Coronary artery (tissue), 2 donors: ENCODE measurements around the gene ZNFX1.

Experiments
- DNase-seq: peaks from one replicate; pipeline ENCODE4 v3.0.0-alpha.2; 2017; ENCODE audit warnings: low spot score
- H3K27ac ChIP-seq, 2 donors: fragments of 200-600 bp; sonication (generic); one replicate each; pipeline ENCODE4 v1.5.1; 2016 to 2019
- H3K4me3 ChIP-seq: fragments of 200-600 bp; sonication (generic); 2 replicates; pipeline ENCODE4 v1.5.1; 2016; ENCODE audit warnings: mild to moderate bottlenecking, moderate library complexity
- CTCF ChIP-seq: fragments of 200-600 bp; sonication (generic); IDR thresholded peaks from one replicate; pipeline ENCODE4 v1.5.1; 2019; ENCODE audit warnings: antibody characterized with exemption

Gene ZNFX1

GRCh38 chr20:49233226-49233625 is 44.6 kb downstream of the ZNFX1 start:
- no peak for DNase-seq
- H3K4me3 ChIP-seq: no peak overlapping the region

GRCh38 chr20:49231471-49231870 is 46.4 kb downstream of the ZNFX1 start:
- TF ChIP-seq CTCF: no peak
- no peak for DNase-seq
- Histone ChIP-seq H3K27ac (no peak overlapping the region), H3K4me3 (no peak overlapping the region)

More at GRCh38 chr20:49233226-49233625, 44.6 kb downstream of the ZNFX1 start:
- H3K27ac ChIP-seq: no peak overlapping the region
- TF ChIP-seq CTCF: no peak

- no peak for TF ChIP-seq CTCF
- no peak for DNase-seq
- H3K27ac ChIP-seq: peak overlapping the region in 1 of 2 donors; percentile 16
- H3K4me3 ChIP-seq: no peak overlapping the region
Measured at GRCh38 chr20:49230561-49231133, 47.2 kb downstream of the ZNFX1 start.

- H3K27ac ChIP-seq: peak overlapping the region in 1 of 2 donors; percentile 48
- DNase-seq: no peak
- no peak for TF ChIP-seq CTCF
- H3K4me3 ChIP-seq: no peak overlapping the region
Measured at GRCh38 chr20:49230021-49230420, 47.8 kb downstream of the ZNFX1 start.

GRCh38 chr20:49229381-49229780 is 48.5 kb downstream of the ZNFX1 start:
- TF ChIP-seq CTCF: no peak
- no peak overlapping the region for H3K4me3 ChIP-seq
- DNase-seq: no peak
- no peak overlapping the region for H3K27ac ChIP-seq

- DNase-seq: no peak
- Histone ChIP-seq H3K27ac (no peak overlapping the region), H3K4me3 (no peak overlapping the region)
- no peak for TF ChIP-seq CTCF
Measured at GRCh38 chr20:49228676-49229075, 49.2 kb downstream of the ZNFX1 start.

GRCh38 chr20:49225896-49226295 is 52.0 kb downstream of the ZNFX1 start:
- no peak for DNase-seq
- Histone ChIP-seq H3K4me3 (no peak overlapping the region), H3K27ac (no peak overlapping the region)
- TF ChIP-seq CTCF: no peak
